ENCODE measurements around the gene SSTR1.

SSTR1 gene

DNA sequence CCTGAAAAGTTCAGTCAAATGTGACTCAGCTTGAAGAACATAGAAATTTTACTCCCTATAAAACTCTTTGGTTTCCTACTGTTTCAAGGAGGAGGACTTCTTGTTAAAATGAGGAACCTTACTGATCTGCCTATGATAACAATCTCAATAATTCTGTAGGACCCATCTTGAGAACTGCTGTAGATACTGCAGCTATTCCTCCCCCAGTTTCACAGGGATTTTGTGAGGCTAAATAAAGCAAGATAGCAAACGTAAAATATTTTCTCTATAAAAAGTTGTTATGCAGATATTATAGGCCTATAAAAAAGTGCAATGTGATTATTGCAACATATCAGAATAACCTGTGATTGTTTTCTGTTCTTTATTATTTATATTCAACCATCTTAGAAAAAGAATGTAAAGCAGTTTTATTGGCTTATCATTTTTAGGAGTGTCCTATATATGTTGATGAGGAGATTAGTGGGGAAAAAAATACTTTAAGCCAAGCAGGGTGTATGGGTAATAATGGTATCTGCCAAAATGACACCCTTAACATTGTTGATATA, 36.1 kb downstream of the SSTR1 start:
- no peak for DNase-seq (ENCODE audit: low read depth)

DNA sequence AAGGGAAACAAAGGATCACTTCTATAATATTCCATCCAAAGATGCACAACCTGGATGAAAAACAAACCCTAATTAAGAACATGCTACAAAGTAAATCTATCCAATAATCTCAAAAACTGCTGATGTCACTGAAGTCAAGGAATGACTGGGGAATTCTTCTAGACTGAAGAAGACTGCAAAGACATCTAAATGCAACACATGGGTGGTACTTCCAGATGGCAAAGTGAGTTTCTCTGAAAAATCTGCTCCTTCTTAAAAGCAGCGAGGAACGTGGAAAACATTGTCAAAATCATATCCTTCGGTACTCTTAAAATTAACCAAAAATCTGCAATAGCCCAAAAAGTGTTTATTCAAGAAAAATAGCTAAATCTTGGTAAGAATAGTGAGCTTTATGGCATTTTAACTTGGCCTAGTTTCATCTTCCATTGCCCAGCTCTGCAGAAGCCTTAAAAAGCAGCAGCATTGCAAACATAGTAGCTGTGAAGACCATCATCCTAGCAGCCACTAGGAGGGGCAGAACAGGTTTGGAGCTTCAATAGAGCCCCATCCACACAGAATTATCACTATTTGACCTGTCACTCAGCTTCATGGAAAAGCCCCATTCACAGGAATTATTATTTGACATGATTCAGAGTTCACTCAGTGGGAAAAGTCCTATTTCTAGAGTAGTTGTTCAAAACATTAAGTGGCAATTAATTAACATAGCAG, 40.8 kb downstream of the SSTR1 start:
- no peak for DNase-seq (ENCODE audit: low read depth)

GRCh38 chr14:38250331-38250730, 42.6 kb downstream of the SSTR1 start:
- DNase-seq (ENCODE audit: low read depth) = no peak

DNA sequence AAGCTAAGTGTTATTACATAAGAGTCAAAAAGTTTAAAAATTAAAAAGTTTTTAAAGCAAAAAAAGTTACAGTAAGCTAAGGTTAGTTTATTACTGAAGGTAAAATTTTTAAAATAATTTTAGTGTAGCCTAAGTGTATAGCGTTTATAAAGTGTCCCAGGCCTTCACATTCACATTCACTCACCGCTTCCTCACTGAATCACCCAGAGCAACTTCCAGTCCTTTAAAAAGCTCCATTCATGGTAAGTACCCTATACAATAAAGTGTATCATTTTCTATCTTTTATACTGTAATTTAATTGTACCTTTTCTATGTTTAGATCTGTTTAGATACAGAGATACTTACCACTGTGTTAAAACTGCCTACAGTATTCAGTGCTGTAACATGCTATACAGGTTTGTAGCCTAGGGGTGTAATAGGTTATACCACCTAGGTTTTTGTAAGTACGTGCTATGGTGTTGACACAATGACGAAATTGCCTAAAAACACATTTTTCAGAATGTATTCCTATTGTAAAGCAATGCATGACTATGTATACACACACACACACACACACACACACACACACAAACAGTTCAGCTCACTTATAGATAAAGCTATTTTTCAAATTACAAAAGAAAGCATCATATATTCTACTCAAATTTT, 44.5 kb downstream of the SSTR1 start:
- DNase-seq (ENCODE audit: low read depth) = no peak

DNA sequence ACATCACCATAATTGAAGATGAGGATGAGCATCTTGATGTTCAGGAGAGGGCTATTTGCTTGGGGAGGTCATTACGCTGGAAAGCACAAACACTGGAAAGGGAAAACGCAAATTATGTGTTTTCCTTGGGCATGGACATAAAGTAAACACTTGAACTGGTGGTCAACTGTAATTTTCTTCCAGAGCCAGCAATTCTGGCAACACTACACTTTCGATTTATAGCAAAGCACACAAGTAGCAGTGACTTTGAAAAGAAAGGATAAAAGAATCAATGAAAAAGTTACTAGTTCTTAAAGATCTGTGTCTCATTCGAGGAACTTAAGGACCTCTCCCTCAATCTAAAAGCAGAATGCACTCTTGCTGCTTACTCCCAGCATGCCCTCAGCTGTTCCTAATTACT, 46.0 kb downstream of the SSTR1 start:
- DNase-seq (ENCODE audit: low read depth) = no peak

GRCh38 chr14:38254571-38255407, 47.1 kb downstream of the SSTR1 start:
- no peak for DNase-seq (ENCODE audit: low read depth)

DNA sequence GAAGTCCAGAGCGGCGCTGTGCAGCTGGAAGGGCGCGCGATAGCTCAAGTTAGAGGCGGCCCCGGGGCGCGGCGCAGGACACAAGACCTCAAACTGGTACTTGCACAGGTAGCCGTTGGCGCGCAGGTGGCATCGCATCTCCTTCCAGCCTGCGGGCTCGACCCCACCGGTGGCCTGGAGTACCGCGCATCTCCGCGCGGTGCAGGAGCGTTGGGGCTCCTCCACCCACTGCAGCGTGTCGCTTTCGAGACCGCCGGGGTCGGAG, 47.6 kb downstream of the SSTR1 start:
- DNase-seq (ENCODE audit: low read depth) = no peak

DNA sequence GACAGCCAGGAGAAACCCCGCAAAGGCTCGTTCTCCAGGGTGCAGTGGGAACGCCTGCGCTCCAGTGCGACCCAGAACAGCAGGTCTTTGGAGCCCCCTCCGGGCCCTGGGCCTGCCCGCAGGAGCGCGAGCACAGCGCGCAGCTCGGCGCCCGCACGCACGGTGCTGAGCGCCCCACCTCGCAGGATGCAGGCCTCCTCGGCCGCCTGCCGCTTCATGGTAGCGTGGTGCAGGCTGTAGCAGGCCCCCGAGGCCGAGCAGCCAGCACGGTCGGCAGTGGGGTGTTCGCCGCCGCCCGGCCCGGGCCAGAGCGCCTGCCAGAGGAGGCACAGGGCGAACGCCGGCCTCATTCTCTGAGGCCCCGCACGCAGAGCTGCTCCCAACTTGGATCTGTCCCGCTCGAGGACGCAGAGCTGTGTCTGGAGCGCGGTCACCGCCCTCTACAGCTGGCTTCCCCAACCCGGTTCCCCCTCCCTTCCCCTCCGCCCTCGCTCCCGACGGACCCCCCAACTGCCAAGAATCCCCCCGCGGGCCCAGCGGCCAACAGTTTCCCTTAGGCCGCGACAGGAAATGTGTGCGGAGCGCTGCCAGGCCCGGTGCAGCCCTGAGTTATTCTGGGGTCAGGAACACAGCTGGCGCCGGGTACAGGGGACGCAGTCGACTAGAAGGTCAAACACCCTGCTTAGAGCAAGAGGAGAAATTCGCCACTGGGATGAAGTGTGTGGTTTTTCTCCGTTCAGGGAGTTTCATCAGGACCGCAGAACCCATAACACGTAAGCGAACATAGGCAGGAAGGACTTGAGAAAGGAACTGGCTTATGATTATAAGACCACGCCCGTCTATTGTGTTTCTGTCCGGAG, 48.2 kb downstream of the SSTR1 start, which contains the start of gene CLEC14A:
Gene CLEC14A (minus strand): TSS at position 421 of the 860 bp plus-strand sequence. CDS start 71 bp downstream, at position 350.
- no peak for DNase-seq (ENCODE audit: low read depth)

GRCh38 chr14:38256533-38256840, 48.8 kb downstream of the SSTR1 start:
- no peak for DNase-seq (ENCODE audit: low read depth)

DNA sequence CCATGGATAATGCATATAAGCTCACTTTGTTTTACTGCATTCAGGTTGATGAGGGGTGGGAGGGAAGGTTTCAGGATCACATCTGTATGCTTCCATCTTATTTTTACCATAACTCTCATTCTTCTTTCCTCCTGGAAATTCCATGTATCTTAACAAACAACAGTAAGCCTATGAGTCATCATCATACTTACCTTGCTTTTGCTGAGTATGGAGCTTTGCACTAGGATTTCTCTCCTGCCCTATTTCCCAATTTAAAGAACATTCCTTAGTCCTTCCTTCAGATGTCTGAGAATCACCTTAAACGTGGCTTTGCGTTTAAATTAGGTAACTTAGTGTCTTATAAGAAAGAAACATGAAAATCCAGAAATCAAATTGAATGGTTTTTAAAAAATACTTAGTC, 49.8 kb downstream of the SSTR1 start:
- DNase-seq (ENCODE audit: low read depth) = no peak

GRCh38 chr14:38261620-38262019, 53.9 kb downstream of the SSTR1 start:
- DNase-seq (ENCODE audit: low read depth) = no peak
